Effector CD8-positive, alpha-beta T cell (primary cell): ENCODE data around the gene NPC2.
"Not testable (repeated sequence)": the region's sequence is repeated elsewhere in the genome, so short reads cannot be mapped to it uniquely, and the experiment has no call there.

Source experiments
- DNase-seq: peaks from one replicate; lab custom pipeline; 2025; lab: John Stamatoyannopoulos, UW
- total RNA-seq, 4 experiments: gene quantifications; one replicate each; lab custom pipeline; 2026; lab: John Stamatoyannopoulos, UW

NPC2 gene
- 7.0 to 24.0 (median 11.8) reads per million in 4 experiments for total RNA-seq

DNA sequence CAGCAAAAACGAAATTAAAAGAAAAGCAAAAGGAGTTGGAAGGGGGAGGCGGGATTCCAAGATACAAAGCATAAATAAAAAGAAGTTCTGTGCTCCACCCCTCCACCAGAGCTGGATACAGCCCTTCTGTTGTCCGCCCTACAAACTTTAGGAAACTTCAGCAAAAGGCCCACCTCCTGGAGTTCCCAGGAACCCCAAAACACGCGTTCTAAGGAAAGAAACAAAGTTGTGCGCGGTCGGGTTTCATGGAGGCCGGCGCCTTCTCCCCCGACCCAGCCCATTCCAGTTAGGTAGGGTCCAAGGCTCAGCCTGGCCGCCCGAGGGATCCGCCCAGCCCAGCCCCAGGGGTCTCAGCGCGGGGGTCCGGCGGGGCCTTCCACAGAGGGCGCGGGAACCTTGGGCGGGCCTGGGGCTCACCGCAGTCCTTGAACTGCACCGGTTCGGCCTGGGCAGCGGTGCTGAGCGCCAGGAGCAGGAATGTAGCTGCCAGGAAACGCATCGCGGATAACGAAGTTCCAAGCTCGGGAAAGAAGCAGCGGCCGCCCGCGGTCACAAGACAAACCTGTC, at the start of gene NPC2:
Gene NPC2 (minus strand): TSS at position 530 of the 567 bp plus-strand sequence. CDS start 31 bp downstream, at position 499.
- no peak for DNase-seq

GRCh38 chr14:74542056-74542685, 49.1 kb upstream of the NPC2 start:
- no peak for DNase-seq

- DNase-seq: no peak
These were observed 48.1 kb upstream of the NPC2 start for GRCh38 chr14:74541225-74541624.

DNA sequence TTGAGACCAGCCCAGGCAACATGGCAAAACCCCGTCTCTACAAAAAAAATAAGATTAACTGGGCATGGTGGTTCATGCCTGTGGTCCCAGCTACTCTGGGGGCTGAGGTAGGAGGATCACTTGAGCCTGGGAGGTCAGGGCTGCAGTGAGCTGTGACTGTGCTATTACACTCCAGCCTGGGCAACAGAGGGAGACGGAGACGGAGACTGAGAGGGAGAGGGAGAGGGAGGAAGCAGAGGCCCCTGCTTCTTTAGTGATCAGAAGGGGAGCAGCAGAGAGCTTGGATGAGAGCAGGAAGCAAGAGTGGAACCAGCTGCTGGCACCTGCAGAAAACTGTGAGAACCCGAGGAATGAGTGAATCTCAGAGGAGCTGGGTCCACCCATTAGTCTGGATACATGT, 46.4 kb upstream of the NPC2 start:
- no peak for DNase-seq

GRCh38 chr14:74538411-74539391, 45.6 kb upstream of the NPC2 start:
- no peak for DNase-seq

- not testable (repeated sequence) for DNase-seq
These were observed 43.2 kb upstream of the NPC2 start for GRCh38 chr14:74536336-74536735.

DNA sequence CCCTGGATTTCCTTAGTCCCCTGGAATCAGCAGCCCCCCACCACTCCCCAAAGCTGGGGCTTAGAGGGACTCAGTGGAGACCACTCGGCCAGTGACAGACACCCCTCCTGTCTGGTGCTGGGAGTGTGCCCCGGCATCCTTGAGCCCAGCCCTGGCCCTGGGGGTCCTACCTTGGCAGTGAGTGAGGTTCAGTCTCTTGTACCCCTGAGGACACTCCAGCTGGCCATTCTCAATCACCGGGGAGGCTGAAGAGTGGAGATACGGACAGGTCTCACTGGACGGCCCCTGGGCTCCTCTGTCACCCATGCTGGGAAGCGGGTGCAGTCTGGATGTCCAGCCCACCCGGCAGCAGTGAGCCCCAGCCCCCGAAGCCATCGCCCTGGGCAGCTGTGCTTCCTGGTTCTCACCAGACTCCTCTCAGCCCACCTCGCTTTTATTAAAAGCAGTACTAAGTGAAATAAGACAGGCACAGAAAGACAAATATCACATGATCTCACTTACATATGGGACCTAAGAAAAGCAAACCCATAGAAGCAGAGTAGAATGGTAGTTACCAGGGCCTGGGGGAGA, 42.7 kb upstream of the NPC2 start:
- no peak for DNase-seq

DNA sequence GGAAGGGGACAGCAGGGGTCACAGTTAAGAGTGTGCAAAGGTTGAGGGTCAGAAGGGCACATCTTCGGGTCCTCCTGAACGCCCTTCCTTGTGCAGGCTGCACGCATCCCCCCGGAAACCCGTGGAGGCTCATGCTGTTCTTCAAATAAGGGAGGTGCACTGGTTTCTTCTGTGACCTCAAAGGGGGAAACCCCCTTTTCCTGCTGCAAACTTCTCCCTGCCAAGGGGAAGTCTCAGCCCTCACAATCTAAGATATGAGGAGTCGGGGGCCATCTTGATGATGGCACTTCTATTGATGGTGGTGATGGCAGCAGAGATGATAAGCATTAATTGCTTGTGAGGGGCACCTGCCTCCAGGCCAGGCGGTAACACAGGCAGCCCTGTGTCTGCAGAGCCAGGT, 40.5 kb upstream of the NPC2 start:
- no peak for DNase-seq

- DNase-seq: no peak
These were observed 39.1 kb upstream of the NPC2 start for GRCh38 chr14:74532246-74532645.

DNA sequence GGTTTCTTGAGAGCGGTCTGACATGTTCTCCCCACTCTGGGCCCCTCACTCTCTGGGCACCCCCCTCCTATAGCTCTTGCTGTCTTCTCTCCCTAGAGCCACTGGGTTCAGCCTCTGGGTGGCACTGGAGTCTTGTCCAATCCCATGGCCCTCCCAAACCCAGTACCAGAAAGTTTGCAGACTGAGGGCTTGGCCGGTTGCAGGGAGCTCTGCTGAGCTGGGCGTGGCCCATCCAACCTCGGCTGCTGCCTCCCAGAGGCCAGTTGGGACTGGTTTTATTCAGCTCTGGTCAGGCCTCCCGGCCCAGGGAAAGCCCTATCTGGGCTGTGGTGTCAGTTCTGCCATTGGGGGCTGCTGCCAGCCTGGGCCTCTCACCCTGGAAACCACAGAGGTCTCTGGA, 38.4 kb upstream of the NPC2 start:
- no peak for DNase-seq

GRCh38 chr14:74531006-74531405, 37.9 kb upstream of the NPC2 start:
- DNase-seq: no peak

DNA sequence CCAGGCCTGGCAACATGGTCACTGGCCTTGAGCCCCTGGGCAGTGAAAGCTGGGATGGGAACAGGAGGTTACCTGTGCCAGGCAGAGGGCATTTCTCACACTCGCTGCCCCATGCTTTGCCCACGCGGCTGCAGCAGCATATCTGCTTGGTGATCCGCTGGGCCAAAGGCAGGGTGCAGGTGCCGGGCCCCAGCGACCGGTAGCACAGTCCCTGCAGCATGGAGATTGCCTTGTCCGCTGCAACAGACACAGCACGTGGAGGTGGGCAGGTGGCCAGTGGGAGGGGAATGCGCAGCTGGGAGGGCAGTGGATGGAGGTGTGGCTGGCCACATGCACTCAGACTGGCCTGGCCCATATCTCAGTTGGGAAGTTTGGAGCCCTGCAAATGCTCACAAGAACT, 35.8 kb upstream of the NPC2 start:
- DNase-seq: no peak

DNA sequence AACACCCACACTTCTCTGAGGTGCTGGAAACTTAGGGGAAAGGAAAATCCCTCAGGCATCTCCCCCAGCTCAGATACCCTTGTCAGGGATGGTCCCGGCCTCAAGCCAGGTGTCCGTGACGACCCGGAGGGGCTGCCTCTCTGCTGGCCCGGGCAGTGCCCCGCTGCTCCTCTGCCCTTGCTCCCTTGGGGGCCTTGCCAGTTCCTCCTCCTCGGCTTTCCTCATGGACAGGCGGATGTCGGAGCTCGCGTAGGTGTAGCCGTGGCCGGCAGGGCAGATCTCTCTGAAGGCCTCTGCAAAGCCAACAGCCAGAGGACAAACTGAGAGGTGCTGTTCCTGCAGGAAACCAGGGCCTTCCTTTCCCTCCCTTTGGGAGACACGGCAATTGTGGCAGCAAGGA, 35.3 kb upstream of the NPC2 start:
- DNase-seq: no peak

DNA sequence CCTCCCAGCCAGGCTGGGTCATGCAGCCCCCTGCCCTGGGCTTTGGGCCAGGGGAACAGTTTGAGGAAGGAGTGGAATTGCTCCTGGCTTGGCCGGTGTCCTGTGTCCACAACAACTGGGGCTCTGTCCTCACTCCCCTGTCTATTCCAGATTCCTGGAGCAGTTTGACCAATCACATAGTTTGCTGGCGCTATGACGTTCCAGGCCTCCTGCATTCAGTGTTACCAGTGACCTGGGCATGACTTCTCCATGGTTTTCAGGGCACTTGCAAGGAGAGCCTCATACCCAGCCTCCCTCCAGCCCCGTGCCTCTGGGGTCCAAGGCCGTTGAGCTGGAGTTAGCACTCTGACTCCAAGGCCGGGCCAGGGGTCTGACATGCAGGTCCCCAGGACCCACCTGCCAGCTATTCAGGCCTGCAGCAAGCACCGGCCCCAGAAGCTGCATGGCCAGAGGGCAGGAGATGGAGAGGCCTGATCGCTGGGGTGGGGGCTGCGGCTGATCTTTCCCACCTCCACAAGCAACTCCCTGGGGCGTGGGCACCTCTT, 34.7 kb upstream of the NPC2 start:
- DNase-seq: no peak

GRCh38 chr14:74526854-74527585, 33.9 kb upstream of the NPC2 start:
- no peak for DNase-seq

- no peak for DNase-seq
These were observed 32.3 kb upstream of the NPC2 start for GRCh38 chr14:74525361-74525851.

DNA sequence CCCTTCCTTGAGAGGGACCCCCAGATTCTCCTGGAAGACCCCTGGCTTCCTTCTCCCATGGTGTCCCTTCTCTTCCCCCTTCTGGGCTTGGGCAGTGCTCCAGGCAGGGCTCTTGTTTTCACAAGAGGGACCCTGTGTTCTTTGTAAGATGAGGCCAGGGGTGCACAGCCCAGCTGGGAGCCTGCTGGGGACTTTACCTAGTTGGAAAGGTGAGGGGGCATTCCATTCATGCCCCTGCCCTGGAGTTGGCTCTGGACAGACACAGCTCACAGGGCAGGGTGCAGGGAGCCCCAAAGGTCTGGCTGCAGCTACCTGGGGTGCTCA, 31.7 kb upstream of the NPC2 start:
- DNase-seq: no peak

GRCh38 chr14:74524076-74524811, 31.1 kb upstream of the NPC2 start:
- no peak for DNase-seq

GRCh38 chr14:74522740-74523139, 29.6 kb upstream of the NPC2 start:
- DNase-seq: no peak

DNA sequence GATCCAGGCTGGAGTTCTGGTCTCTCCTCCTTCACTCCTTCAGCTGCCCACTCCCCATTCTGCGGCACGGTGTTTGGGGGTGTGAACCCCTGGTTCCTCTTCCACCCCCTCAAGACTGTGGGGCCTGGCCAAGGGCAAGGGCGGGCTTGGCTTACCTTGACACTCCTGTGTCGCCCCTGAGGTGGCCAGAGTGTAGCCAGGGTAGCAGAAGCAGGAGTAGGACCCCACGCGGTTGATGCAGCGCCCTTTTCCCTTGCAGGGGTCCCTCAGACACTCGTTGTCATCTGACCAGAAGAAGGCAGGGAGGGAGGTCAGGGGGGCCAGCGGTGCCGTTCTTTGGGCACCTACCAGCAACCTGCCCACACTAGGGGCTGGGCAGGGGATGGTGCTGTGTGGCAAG, 28.7 kb upstream of the NPC2 start:
- no peak for DNase-seq
